B cell (primary cell): Measurements from ENCODE around the gene MAST2. TPM values are rescaled to one million over a fixed set of nuclear protein-coding genes. Genes with fewer than 3 reads are reported as not detected.

ENCODE experiments used
- ATAC-seq: fragments of 200-7000 bp; cut with Tn5 transposase; one replicate; pipeline ENCODE4 v1.10.0; 2021; ENCODE audit warnings: low read depth, mild to moderate bottlenecking, moderate number of reproducible peaks, moderate library complexity
- CTCF ChIA-PET: fragments of 350-600 bp; sonication (Branson Sonifier 250); formaldehyde crosslinking; loops from one replicate; lab custom pipeline; 2021; ENCODE audit warnings: antibody characterized with exemption, inconsistent platforms; lab: Charles Lee
- POLR2A ChIA-PET: fragments of 350-600 bp; sonication (Branson Sonifier 250); formaldehyde crosslinking; loops from one replicate; lab custom pipeline; 2021; ENCODE audit warnings: antibody characterized with exemption; lab: Charles Lee
- DNase-seq: peaks from one replicate; pipeline ENCODE4 v3.0.0; 2013
- H2AFZ ChIP-seq: 2 replicates; pipeline ENCODE4 v1.6.1; 2012; ENCODE audit warnings: mild to moderate bottlenecking, low read depth, low read length; ENCODE audit not compliant: insufficient read depth, poor library complexity, severe bottlenecking
- H3K27ac ChIP-seq, 2 donors: 1 replicate in 1 of 2; 2 replicates in 1 of 2; pipeline ENCODE4 v1.5.1; 2012 to 2013; ENCODE audit warnings: low read length in 2 of 2, mild to moderate bottlenecking in 2 of 2, moderate library complexity in 1 of 2
- H3K27me3 ChIP-seq, 4 experiments: fragments of 200-600 bp in 1 of 4; sonication (generic) in 1 of 4; replicated peaks in 1 of 4; 1 replicate in 2 of 4; 2 replicates in 2 of 4; pipeline versions ENCODE4 v1.6.1 to v1.7.0; 2013 to 2016; ENCODE audit warnings: low read length in 3 of 4, mild to moderate bottlenecking in 2 of 4, mixed read lengths in 1 of 4, moderate library complexity in 1 of 4; ENCODE audit not compliant: insufficient read depth in 4 of 4, control insufficient read depth in 3 of 4; ENCODE audit errors: control extremely low read depth in 1 of 4
- H3K36me3 ChIP-seq, 2 experiments: replicated peaks in 1 of 2; 1 replicate in 1 of 2; 2 replicates in 1 of 2; pipeline versions ENCODE4 v1.6.1 to v1.7.1; 2013; ENCODE audit warnings: low read length in 1 of 2; ENCODE audit not compliant: insufficient read depth in 2 of 2, control insufficient read depth in 1 of 2; ENCODE audit errors: control extremely low read depth in 1 of 2, extremely low read depth in 1 of 2
- H3K4me1 ChIP-seq, 2 donors: fragments of 200-600 bp in 1 of 2; sonication (generic) in 1 of 2; 1 replicate in 1 of 2; 2 replicates in 1 of 2; pipeline versions ENCODE4 v1.5.1 to v1.6.1; 2013 to 2017; ENCODE audit warnings: low read length in 2 of 2; ENCODE audit not compliant: control insufficient read depth in 2 of 2, insufficient read depth in 2 of 2
- H3K4me2 ChIP-seq: replicated peaks from 2 replicates; pipeline ENCODE3; 2012; ENCODE audit warnings: mild to moderate bottlenecking, low read depth, low read length; ENCODE audit not compliant: poor library complexity, severe bottlenecking
- H3K4me3 ChIP-seq, 5 experiments: fragments of 200-600 bp in 1 of 5; sonication (generic) in 1 of 5; 1 replicate in 3 of 5; 2 replicates in 2 of 5; pipeline versions ENCODE4 v1.5.1 to v1.7.0; 2011 to 2016; ENCODE audit warnings: low read length in 4 of 5, mild to moderate bottlenecking in 4 of 5, low read depth in 2 of 5, control low read depth in 1 of 5, moderate library complexity in 1 of 5; ENCODE audit not compliant: insufficient read depth in 1 of 5; ENCODE audit errors: control extremely low read depth in 1 of 5, extremely low read depth in 1 of 5
- H3K79me2 ChIP-seq: fragments of 200-600 bp; sonication (generic); one replicate; pipeline ENCODE4 v1.6.0; 2016; ENCODE audit warnings: low read length; ENCODE audit not compliant: control insufficient read depth, insufficient read depth
- H3K9ac ChIP-seq: fragments of 200-600 bp; sonication (generic); 2 replicates; pipeline ENCODE4 v1.6.1; 2017; ENCODE audit warnings: mild to moderate bottlenecking, low read length, moderate library complexity
- H3K9me3 ChIP-seq, 3 donors: one replicate each; pipeline versions ENCODE4 v1.6.1 to v1.7.1; 2013; ENCODE audit warnings: low read length in 2 of 3; ENCODE audit not compliant: control insufficient read depth in 2 of 3, insufficient read depth in 1 of 3; ENCODE audit errors: control extremely low read depth in 1 of 3
- H4K20me1 ChIP-seq: 2 replicates; pipeline ENCODE4 v1.6.0; 2012; ENCODE audit warnings: mild to moderate bottlenecking, low read length; ENCODE audit not compliant: insufficient read depth, control insufficient read depth, poor library complexity, severe bottlenecking
- H3K27ac Mint-ChIP-seq: one replicate; pipeline ENCODE4 v1.8.0; 2021; ENCODE audit warnings: mixed read lengths
- H3K27me3 Mint-ChIP-seq: one replicate; pipeline ENCODE4 v1.8.0; 2021; ENCODE audit warnings: mixed read lengths
- H3K4me1 Mint-ChIP-seq: one replicate; pipeline ENCODE4 v1.8.0; 2021; ENCODE audit warnings: mixed read lengths
- H3K4me3 Mint-ChIP-seq: one replicate; pipeline ENCODE4 v1.8.0; 2021; ENCODE audit warnings: mixed read lengths
- H3K9me3 Mint-ChIP-seq: one replicate; pipeline ENCODE4 v1.8.0; 2022; ENCODE audit warnings: mixed read lengths; ENCODE audit not compliant: insufficient read depth
- CTCF ChIP-seq: fragments of 200-600 bp; IDR thresholded peaks from one replicate; pipeline ENCODE4 v1.8.0; 2022; ENCODE audit warnings: antibody characterized with exemption, mild to moderate bottlenecking
- EZH2 ChIP-seq: IDR thresholded peaks from 2 replicates; pipeline ENCODE4 v1.6.1; 2012; ENCODE audit warnings: borderline replicate concordance, low read depth, mild to moderate bottlenecking, moderate library complexity, low read length; ENCODE audit not compliant: insufficient read depth, poor library complexity, severe bottlenecking
- WGBS: methylation state at CpG from one replicate; pipeline ENCODE4 v1.1.5; 2013; ENCODE audit warnings: missing lambda C conversion rate; ENCODE audit not compliant: insufficient coverage; 5-methylcytosine and 5-hydroxymethylcytosine counted together
- intact Hi-C: fragments of 100-400 bp; cut with micrococcal nuclease; formaldehyde crosslinking; loops from one replicate; pipeline ENCODE4 v1.10.0; 2022
- polyA plus RNA-seq: library from polyadenylated mRNA; depleted of rRNA; stranded (reverse); fragments of >200 nt; gene quantifications from 2 replicates; pipeline ENCODE4 v1.2.3, GENCODE V29; 2012
- total RNA-seq, 2 donors: library from RNA; stranded (reverse); fragments of 120-200 nt in 1 of 2; gene quantifications; 1 replicate in 1 of 2; 2 replicates in 1 of 2; pipeline versions ENCODE4 v1.2.3 to v1.2.4, GENCODE V29; 2013 to 2022

Gene MAST2
- total and polyA plus RNA-seq, 2 donors (not counting 1 experiment from before 2014, with no cell fraction given), result 12.5 to 23.3 TPM

GRCh38 chr1:46064708-46065107 lies 261.3 kb downstream of the MAST2 start:
- H3K4me3 Mint-ChIP-seq, result peak overlapping the region; percentile 45
- no peak overlapping the region for H3K27ac Mint-ChIP-seq
- no peaks in the 10 kb centered on the region for H3K9me3 Mint-ChIP-seq
- WGBS, result no CpG with 5 or more reads among the region's 1 CpG
- TF ChIP-seq CTCF (no peak), EZH2 (no peak)
- no peaks in the 10 kb centered on the region for H3K79me2 ChIP-seq
- CTCF ChIA-PET, result interaction anchor here (0.6 to 1.6 kb wide), 4 partner anchors 11 to 672 kb away, joined by 3 to 4 read pairs (median 3); no protein-coding TSS in a partner anchor
- no peaks in the 10 kb centered on the region for H3K27me3 Mint-ChIP-seq
- H3K27ac ChIP-seq, result no peak overlapping the region
- intact Hi-C loops, result loop anchor here (2.0 kb wide), 1 partner anchor 20 kb away; no protein-coding TSS in a partner anchor
- peak overlapping the region; percentile 50 for H3K4me2 ChIP-seq
- H3K36me3 ChIP-seq, result no peaks in the 10 kb centered on the region
- peaks cover 17% of the 10 kb centered on the region for H3K4me1 Mint-ChIP-seq
- H3K27me3 ChIP-seq, result no peaks in the 10 kb centered on the region
- POLR2A ChIA-PET, result interaction anchor here (0.9 kb wide), 1 partner anchor 21 kb away, joined by 3 read pairs; no protein-coding TSS in a partner anchor
- H3K9ac ChIP-seq, result no peak overlapping the region
- ATAC-seq, result no peak
- no peaks in the 10 kb centered on the region for H3K9me3 ChIP-seq
- H3K4me1 ChIP-seq, result peaks cover 5 to 12% of the 10 kb centered on the region in 2 donors
- H4K20me1 ChIP-seq, result no peaks in the 10 kb centered on the region
- H3K4me3 ChIP-seq, result no peak overlapping the region
- no peak for DNase-seq
- H2AFZ ChIP-seq, result no peak overlapping the region

GRCh38 chr1:46065405-46065804 lies 262.0 kb downstream of the MAST2 start:
- Histone ChIP-seq H3K4me2 (peak overlapping the region; percentile 50), H3K27me3 (no peaks in the 10 kb centered on the region), H3K79me2 (no peaks in the 10 kb centered on the region), H3K9me3 (no peaks in the 10 kb centered on the region), H3K4me3 (peak overlapping the region in 1 of 5 experiments; percentile 31), H2AFZ (peak overlapping the region; percentile 64), H3K4me1 (peaks cover 5 to 12% of the 10 kb centered on the region in 2 donors), H3K9ac (peak overlapping the region; percentile 24), H4K20me1 (no peaks in the 10 kb centered on the region), H3K36me3 (no peaks in the 10 kb centered on the region), H3K27ac (peak overlapping the region in 1 of 2 donors; percentile 14)
- ChIA-PET POLR2A (interaction anchor here (0.9 kb wide), 1 partner anchor 22 kb away, joined by 3 read pairs; no protein-coding TSS in a partner anchor), CTCF (interaction anchor here (0.6 to 1.6 kb wide), 4 partner anchors 12 to 673 kb away, joined by 3 to 4 read pairs (median 3); no protein-coding TSS in a partner anchor)
- intact Hi-C loops, result loop anchor here (2.0 kb wide), 1 partner anchor 21 kb away; no protein-coding TSS in a partner anchor
- H3K4me1 Mint-ChIP-seq, result peaks cover 17% of the 10 kb centered on the region
- peak overlapping the region; percentile 81 for H3K27ac Mint-ChIP-seq
- ATAC-seq (no peak), DNase-seq (peak; percentile 37)
- no peaks in the 10 kb centered on the region for H3K9me3 Mint-ChIP-seq
- H3K27me3 Mint-ChIP-seq, result no peaks in the 10 kb centered on the region
- H3K4me3 Mint-ChIP-seq, result peak overlapping the region; percentile 65
- no peak for TF ChIP-seq EZH2
- TF ChIP-seq CTCF, result no peak
